Glomerular visceral epithelial cell (primary cell): ENCODE data around the gene CRACDL.
"Not testable (repeated sequence)": the region's sequence is repeated elsewhere in the genome, so short reads cannot be mapped to it uniquely, and the experiment has no call there.

Experiments
- DNase-seq: peaks from one replicate; pipeline ENCODE4 v3.0.0-alpha.2; 2016; ENCODE audit errors: extremely low spot score

The CRACDL gene

DNA sequence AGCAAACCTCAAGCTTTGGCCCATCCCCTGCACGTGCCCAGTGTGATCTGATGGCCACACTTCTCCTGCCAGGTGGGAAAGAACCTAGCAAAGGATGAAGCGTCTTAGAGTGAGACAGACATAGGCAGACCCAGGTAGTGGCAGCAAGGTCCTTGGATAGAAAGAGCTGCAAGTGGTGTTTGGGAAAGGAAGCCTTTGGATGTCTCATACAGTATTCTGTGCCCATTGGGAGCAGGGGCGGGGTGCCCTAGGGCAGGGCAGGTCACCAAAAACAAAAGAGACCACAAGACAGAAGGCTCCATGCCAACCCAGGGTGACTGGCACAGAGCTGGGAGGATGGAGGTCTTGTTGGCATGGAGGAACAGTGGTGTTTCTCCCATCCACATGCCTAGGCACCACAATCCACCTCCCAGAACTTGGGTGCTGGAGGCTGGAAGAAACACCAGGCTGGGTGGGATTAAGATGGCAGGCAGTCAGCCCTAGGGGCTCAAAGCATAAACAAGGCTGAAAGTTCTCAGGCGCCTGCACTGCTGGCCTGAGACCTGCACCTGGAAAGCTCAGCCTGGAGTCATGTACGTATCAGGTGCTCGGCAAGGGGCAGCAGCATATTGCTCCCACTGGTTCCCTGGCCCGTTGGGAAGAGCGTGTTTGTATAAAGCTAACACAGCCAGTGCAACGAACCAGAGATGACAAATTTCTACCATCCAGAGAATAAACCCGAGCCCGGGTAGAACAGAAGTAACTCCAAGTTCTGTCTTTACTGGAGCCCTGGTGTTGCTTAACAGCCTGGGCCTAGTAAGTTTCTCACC, 52.9 kb downstream of the CRACDL start:
- no peak for DNase-seq

DNA sequence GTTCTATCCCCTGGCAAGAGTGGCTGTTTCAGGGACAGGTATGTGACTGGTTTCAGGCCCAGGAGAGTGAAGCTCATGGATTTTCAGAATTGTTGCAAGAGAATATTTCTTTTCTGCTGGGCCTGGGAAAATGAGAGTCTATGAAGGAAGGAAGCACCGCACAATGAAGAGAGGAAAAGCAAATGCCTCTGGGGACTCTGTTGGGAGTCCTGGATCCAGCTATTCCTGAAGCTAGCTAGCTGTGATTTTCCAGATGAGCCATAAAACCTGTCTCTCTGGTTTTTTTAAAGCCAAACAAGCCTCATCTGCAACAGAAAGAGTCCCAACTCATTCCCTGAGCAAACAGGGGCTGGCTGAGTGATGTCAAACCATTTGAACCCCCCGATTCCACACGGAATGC, 53.7 kb downstream of the CRACDL start:
- DNase-seq = no peak

DNA sequence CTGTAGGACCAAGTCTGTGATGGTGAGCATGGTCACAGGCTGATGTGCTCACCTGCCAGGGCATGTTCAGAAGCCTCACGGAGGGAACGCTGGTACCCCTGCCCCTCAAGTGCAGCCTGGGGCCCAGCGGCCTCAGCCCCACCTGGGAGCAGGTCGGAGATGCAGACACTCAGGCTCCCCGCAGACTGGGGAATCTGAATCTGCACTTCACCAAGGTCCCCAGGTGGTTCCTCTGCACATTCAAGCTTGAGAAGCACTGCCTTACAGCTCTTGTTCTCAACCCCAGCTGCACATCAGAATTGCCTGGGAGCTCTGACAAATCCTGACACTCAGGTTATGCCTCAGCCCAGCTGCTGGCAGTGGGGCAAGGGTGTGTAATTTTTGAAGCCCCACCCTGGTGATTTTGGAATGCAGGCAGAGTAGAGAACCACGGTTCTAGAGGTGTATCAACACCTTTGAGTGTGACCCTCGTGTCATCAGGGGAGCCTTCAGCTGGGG, 54.8 kb downstream of the CRACDL start:
- DNase-seq = no peak

DNA sequence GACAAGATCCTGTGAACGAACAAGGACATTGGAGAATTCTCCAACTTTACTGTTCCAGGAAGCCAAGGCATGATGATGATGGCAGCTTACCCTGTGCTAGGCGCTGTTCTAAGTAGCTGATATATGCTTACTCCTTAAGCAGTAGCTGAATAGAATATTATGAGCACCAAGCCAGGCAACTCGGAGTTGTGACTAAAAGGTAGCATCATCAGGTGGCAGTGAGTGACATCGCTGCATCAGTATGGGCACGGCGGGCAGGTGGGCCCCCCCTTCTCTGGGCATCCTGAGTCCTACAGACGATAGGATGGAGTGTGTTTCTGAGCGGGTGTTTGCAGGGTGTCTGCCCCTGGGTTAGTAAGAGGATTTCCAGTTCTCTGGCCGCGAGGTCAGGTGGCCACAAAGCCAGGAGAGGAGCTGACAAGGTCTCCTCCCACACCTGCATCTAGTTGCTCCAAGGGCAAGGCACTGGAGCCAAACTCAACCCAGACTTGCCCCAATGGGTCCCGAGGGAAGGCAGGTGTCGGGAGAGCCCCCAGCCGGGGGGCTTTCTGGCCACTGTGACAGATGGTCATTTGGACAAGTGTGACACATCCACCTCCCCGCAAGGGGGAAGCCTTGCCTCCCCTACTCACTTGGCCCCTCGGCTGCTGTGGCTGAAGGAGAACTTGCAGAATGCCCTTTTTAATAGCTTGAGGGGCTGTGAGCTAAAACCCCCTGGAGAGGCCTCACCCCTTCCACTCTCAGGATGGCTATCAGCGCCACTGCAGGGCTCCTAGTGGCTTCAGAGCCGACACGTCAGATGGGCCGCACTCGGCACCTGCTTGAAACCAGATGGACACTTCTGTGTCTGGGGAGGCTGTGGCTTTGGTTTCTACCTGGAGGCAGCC, 55.5 kb downstream of the CRACDL start:
- DNase-seq = peak; percentile 8

DNA sequence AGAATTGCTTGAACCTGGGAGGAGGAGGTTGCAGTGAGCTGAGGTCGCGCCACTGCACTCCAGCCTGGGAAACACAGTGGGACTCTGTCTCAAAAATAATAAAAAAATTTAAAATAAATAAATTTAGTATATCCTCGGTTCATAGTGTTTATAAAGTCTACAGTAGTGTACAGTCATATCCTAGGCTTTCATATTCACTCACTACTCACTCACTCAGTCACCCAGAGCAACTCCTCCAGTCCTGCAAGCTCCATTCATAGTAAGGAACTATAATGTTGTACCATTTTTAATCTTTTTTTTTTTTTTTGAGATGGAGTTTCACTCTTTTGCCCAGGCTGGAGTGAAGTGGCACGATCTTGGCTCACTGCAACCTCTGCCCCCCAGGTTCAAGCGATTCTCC, 58.4 kb downstream of the CRACDL start:
- not testable (repeated sequence) for DNase-seq

DNA sequence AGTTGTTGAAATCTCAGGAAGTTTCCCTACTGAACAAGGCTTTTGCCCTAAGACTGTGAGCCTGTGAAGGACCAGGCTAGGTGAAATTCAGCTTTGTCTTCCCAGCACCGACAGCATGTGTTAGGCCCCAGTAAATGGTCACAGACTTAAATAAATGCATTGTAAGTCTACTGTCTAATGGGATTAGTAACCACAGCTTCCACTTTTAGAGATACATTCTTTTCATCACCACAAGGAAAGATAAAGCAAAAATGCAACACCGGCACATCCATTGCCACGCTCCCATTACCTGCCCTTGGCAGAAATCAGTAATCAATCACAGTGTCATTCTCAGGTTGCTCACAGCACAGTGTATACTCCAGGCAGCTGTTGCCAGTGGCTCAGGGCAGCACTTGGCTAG, 59.3 kb downstream of the CRACDL start:
- no peak for DNase-seq

DNA sequence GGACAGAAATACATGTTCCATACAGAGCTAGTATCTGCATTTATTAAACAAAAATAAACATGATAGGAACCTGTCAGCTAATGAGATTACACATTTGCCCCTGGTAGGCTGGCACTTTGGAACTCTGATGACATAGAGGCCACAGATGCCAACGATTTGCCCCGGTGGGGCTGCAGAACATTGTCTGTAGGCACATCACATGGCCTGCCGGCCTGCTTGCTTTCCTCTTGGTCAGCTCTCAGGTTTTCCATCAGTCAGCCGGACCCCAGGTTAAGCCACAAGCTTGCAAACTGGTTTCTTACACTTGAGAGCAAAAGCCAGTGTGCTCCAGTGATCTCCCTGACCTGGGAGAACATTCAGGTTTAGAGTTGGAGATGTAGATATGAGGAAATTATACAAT, 60.3 kb downstream of the CRACDL start:
- no peak for DNase-seq

DNA sequence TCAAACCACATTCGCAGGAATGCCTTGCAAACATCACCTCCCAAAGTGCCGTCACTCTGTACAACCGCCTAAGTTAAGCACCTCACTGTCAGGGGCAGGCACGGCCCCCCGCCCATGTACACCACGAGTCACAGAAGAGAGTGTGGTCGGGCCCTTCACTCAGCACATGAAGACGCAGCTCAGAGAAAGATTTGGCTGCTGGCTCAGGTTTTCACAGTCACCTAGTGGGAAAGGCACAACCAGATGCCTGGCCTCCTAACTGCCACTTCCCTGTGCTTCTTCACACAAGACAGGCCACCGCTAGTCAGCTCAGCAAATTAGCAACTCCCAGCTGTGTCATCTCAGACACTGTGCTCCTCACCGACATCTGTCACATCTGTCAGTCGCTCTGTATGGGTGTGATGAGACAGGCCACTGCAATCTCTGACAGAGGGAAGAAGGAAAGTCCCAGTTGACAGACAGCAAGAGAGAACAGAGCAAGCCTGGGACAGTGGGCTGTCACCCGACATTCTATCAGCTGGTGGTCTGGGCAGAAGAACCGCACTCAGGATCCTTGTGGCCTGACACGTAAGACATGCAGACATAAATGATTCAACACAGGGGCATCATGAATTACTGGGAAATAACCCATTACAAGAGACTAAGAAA, 60.8 kb downstream of the CRACDL start:
- DNase-seq = no peak

DNA sequence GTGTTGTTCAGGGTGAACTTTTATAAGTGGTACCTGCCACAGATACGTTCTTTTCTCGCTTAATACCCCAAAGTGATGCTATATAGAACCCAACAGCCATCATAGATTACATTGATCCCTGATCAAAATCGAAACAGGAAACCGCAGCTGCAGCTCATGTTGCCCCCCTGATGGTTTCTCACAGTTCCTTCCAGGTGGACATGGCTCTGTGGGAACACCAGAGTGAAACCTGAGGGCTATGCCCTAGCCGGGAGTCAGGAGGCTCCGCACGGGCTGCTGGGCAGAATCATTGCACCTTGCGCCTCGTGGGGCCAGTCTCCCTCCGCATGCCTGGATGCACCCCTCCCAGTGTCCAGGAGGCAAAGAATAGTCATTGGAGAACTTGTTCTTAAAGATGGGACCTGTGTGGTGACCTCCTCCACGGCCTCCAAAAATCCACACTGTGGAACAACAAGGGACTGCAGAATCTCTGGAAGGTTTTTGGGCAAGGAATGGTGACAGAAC, 61.8 kb downstream of the CRACDL start:
- DNase-seq = no peak

DNA sequence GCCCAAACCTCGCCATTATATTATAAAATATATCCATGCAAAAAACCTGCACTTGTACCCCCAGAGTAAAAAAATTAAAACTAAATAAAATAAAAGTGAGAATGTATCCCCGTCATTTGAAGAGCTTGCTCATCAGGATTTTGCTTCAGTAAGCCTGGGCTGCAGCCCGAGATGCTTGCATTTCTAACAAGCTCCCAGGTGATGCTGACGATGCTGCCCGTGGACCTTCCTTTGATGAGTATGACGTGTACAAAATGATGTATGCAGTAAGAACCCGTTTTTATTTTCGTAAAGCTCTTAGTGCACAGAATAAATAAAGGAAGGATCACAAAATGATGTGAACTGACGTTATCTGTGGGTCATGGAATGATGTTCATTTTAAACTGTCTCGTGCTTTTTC, 63.5 kb downstream of the CRACDL start:
- DNase-seq = no peak

DNA sequence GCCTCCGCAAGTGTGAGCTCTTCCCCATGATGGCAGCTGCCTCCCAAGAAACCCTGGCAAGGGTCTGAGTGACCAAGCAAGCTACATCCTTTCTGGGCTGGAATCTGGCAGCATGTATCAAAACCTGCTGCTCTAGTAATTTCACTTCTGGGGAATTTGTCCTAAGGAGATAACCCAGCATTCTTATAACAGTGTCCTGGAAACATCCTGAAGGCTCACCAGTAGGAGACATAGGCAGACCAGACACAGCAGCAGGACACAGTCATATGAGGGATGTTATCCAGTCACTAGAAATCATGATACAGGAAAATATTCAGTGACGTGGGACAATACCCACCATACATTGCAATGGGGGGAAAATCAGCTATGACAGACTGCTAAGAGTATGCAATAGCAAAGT, 64.5 kb downstream of the CRACDL start:
- DNase-seq = no peak

DNA sequence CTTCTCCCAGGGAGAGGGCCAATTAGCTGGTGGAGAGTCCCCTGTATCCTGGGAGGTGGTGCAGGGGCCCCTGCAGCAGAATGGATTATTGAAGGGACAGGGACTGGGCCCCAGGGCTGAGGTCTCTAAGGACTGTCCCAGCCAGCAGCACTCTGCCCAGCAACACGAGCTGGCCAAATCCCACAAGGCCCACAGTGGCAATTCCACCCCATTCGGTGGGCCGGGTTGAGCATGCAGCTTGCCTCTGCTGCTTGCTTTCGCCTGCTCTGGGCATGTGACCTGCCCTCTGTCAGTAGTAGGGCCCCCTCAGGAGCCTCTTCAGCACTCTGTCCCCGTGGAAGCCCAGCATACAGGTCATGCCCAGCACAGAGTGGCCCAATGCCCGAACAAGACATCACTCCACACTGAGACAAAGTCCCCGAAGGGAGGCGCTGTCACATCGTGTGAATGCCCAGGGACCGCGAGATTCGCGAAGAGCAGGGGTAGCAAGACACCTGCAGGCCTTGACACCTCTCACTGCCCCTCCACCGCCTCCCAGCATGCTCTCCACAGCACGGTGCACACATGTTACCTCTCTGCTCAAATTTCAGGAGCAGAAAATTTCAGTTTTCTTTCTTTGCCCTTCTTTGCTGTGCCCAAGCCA, 65.4 kb downstream of the CRACDL start:
- no peak for DNase-seq

DNA sequence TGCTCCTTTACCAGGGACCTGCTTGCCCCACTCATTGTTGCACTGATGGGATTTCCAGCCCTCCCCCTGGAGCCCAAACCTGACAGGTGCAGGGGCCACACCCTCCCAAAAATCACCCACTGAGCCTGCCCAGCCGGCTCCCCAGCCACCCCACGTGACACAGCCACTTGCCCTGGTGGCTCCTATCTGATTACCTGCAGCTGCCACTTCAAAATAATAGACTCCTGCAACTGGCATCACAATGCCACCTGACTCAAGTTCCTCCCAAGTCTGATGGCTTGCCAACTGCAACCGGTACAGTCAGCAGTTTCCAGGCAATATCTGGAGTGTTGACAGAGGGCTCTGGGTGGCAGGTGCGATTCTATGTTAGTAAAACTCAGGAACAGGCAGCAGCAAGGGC, 66.2 kb downstream of the CRACDL start:
- DNase-seq = no peak

DNA sequence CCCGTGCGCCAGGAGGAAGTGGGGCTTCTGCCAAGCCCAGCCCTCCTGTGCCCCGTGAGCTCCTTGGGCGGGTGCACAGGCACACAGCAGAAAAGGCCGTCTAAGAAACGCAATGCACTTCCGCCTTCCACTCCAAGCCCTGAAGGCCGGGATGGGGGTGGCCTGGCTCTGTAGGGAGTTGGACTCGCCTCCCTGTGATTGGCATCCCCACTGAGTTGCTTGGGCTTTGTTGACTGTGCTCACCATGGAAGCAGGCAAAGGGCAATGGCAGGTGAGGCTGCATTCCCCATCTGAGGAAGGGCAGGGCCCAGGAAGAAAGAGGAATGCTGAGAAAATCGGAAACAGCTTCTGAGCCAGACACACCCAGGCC, 66.8 kb downstream of the CRACDL start:
- no peak for DNase-seq

DNA sequence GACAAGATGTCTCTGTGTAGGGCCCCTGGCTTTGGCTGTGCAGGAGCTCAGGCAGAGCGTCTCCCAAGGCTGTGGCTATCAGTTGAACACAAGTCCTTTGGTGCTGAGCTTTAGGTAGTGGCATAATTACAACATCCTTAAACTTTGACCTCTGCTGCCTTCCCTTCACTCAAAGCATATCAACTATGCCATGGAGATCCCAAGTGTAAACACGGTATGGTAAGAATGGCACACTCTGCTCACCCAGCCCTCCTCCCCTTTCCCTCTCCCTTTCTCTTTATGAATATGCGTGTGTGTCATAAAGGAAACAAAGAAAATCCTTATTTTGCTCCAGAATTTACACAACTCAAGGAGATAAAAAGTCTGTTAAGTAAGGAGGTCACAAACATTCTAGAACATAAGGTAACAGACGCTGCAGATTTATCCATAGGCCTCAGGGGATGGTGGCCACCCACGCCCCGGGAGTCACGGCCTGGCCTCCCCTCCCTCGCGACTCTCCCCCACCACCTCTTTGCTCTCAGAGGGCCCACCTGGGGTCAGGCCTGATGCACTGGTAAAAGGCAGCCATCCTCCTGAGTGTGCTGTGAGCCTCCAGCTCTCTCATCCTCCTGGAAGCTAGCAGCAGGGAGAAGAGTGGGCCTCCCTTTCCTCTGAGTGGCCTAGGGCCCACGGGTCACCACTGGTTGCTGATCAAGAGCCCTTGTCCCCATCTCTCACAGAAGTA, 67.3 kb downstream of the CRACDL start:
- no peak for DNase-seq

DNA sequence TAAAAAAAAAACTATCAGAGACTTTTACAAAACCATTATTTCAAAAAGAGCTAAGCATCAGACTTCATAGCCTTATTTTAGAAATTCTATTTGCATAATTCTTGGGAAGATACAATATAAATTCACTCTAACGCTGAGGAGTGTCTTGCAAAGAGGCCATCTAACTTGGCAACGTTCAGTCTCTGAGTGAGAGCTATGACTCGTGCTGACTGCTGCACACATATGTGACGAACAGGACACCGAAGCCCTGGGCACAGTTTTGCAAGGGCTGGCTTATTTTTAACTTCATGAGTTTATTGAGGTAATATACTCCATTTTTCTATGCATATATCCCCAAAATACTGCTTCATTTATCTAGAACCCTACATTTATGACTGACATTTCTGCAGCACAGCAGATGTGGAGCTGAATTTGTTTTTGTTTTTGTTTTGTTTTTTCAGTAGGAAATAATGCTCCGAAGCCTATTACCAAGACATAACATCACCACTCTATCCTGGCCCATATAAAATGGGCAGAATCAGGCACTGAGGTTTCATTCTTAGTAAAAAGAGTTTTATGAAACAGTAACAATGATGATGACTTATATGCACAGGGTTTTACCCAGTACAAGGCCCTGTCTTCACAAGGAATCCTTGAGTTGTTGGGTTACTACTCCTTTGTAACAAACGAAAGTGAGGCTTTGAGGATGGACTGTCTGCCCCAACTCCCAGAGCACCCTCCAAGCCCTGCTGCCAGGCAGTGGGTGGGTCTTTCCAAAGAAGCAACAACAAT, 68.3 kb downstream of the CRACDL start:
- peak; percentile 26 for DNase-seq

DNA sequence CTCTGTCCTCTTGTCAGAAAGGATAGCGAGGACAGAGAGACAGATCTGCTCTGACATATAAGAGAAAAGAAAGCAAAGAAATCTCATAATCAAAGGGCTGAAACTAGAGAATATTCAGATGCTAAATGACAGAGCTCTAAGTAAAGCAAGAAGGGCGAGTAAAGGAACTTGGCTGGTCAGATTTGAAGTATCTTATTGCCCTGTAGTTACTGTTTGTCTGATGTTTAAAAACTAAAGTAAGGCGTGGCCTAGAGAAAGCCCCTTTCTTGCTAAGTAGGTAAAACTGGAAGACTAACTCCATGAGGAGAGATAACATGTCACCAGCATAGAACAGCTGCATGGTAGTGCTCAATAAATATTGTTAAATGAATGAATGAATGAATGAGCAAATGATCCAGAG, 70.0 kb downstream of the CRACDL start:
- no peak for DNase-seq

DNA sequence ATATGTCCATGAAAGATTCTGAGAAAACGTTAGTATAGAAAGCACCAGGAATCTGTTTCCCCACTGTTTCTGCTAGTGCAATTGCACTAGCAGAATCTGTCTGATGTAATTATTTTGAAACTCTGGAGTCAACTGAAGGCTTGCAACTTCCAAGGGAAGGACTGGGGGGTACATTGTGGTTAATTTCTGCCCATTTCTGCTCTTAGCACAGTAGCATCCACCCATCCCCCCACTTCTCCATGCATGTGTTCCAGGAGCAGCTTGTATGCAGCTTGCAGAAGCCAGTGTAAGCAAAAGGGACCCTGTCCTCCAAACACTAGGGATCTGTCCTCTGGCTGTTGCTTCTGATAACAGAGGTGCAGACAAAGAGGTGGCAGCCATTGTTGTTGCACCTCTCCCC, 74.4 kb downstream of the CRACDL start:
- DNase-seq = no peak

DNA sequence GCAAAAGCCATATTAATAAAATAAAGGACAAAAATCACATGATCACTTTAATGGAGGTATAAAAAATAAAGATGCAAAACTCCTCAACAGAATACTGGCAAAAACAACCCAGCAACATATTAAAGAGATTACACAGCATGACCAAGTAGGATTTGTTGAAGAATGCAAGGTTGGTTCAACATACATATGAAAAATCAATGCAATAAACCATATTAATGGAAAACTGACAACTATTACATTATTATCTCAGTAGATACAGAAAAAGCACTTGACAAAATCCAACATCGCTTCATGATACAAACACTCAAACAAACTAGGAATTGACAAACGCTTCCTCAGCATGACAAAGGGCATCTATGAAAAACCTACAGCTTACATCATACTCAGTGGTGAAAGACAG, 76.7 kb downstream of the CRACDL start:
- DNase-seq = no peak

DNA sequence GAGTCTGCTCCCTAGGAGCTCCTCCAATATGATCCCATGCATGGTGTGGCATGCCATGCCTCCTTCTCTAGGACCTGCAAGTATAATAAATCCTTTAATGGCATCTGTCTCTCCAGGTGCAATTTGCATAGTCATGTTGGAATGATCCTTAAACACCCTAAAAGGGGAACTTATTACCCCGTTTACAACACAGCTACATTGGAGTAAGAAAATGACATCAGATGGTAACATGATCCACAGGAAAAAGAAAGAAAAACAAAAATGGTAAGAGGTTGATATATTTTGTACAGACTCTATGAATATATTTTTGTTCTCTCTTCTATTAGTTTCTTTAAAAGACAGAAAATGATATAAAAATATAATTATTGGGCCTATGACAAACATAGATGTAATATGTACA, 79.0 kb downstream of the CRACDL start:
- no peak for DNase-seq
